Limb (tissue), 2 donors: ENCODE data around the gene TFEC.
"Not testable (repeated sequence)": the region's sequence is repeated elsewhere in the genome, so short reads cannot be mapped to it uniquely, and the experiment has no call there.

Experiments
- DNase-seq, 2 donors: peaks; one replicate each; pipeline ENCODE4 v3.0.0-alpha.2; 2016; ENCODE audit errors: extremely low spot score in 2 of 2

The TFEC gene

GRCh38 chr7:115930184-115930583 is 100.4 kb downstream of the TFEC start:
- DNase-seq = not testable (repeated sequence)

- not testable (repeated sequence) for DNase-seq
Observed at GRCh38 chr7:115929736-115930135, 100.8 kb downstream of the TFEC start.

- DNase-seq = peak in 1 of 2 donors; percentile 49
Observed at GRCh38 chr7:115924411-115924810, 106.2 kb downstream of the TFEC start.

GRCh38 chr7:115920367-115920766 is 110.2 kb downstream of the TFEC start:
- DNase-seq = no peak

GRCh38 chr7:115914951-115915350 is 115.6 kb downstream of the TFEC start:
- peak in 1 of 2 donors; percentile 18 for DNase-seq

GRCh38 chr7:115911465-115911864 is 119.1 kb downstream of the TFEC start:
- no peak for DNase-seq

- peak in 1 of 2 donors; percentile 79 for DNase-seq
Observed at GRCh38 chr7:115910541-115911164, 119.9 kb downstream of the TFEC start.

- no peak for DNase-seq
Observed at GRCh38 chr7:115906731-115907130, 123.8 kb downstream of the TFEC start.

GRCh38 chr7:115889669-115889984 is 140.9 kb downstream of the TFEC start:
- no peak for DNase-seq

GRCh38 chr7:115888981-115889668 is 141.4 kb downstream of the TFEC start:
- DNase-seq = no peak

GRCh38 chr7:115885550-115885949 is 145.0 kb downstream of the TFEC start:
- no peak for DNase-seq
